ENCODE results near the gene CREB3L4.

CREB3L4 gene

DNA sequence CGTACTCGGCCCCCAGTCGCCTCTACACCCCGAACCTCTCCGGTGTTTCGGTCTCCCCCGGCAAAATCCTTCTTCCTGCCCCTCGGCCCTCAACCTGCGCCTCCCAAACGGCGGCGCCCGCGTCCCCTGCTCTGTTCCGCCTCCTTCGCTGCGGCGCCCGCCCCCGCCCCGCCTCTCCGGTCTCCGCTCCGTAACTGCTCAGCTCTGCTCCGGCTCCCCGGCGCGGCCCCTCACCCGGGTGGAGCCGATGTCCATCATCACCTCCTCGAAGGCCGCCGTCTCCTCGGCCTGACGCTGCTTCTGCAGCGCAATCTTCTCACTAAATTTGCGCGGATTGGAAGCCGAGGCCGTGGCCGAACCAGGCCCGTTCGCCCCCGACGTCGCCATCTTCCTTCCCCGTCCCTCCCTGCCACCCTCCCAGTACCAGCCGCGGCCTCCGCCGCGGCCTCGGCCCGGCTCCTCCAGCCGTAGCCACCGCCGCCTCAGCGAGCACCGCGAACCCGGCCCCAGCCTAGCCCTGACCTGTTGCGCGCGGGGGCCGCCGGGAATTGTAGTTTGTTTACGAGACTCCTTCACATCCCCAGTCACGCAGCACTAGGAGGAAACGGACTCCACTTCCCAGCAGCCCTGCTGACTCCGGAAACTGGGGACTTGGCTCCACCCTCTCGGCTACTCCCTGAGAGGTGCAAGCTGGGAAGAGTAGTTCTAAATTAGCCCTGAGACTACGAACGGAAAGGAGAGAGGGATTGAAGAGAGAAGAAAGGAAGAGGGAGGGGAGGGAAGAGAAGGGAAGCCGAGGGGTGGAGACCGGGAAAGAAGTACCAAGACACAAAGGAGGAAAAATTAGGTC is 9.4 kb upstream of the CREB3L4 start, which contains the start of gene CRTC2:
CRTC2 (minus strand) TSS at position 502 of the 850 bp plus-strand sequence; CDS start at position 387, 115 bp downstream.
- in situ Hi-C loops (cut with MboI; ENCODE audit: low sequenced_read_pairs) = no loop called here

DNA sequence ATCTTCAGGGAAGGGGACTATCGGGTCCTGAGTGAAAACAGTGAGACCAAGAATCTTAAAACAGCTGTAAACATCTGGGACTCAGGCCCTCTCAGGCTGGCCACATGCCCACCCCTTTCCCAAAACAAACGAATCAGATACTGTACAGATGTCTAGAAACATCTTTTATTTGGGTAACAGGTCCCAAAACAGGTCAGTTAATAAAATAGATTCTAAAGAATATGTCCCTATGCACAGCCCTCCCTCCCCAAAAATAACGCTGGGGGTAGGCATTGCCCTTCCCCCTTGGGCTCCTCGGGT is 8.8 kb upstream of the CREB3L4 start:
- in situ Hi-C loops (cut with MboI; ENCODE audit: low sequenced_read_pairs) = no loop called here

DNA sequence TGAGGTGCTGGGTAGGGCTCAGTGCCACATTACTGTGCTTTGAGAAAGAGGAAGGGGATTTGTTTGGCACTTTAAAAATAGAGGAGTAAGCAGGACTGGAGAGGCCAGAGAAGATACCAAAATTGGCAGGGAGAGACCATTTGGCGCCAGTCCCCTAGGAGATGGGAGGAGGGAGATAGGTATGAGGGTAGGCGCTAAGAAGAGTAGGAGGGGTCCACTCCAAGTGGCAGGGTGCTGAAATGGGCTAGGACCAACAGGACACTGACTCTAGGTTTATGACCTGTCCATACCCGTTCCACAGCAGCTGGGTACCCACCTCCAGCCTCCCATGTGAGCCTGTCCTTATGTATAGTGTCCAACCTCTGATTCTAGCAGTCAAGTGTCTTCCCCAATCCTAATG is 8.2 kb upstream of the CREB3L4 start:
- in situ Hi-C loops (cut with MboI; ENCODE audit: low sequenced_read_pairs) = no loop called here

DNA sequence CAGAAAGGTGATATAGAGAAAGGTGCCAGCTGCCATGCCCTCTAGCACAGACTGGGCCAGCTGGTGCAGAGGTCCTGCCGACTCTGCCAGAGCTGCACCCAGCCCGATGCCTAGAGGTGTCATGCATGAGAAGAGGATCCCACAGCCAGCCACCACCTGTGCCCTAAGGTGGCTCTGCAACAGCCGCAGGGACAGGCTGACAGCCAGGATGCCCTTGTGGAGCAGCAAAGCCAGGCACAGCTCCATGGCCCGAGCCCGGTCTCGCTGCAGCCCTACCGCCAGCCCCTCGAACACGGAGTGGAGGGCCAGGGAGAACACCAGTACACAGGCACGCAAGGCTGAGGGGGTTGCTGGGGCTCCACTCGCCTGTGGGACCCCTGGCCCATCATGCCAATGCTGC is 7.5 kb upstream of the CREB3L4 start:
- in situ Hi-C loops (cut with MboI; ENCODE audit: low sequenced_read_pairs) = no loop called here

DNA sequence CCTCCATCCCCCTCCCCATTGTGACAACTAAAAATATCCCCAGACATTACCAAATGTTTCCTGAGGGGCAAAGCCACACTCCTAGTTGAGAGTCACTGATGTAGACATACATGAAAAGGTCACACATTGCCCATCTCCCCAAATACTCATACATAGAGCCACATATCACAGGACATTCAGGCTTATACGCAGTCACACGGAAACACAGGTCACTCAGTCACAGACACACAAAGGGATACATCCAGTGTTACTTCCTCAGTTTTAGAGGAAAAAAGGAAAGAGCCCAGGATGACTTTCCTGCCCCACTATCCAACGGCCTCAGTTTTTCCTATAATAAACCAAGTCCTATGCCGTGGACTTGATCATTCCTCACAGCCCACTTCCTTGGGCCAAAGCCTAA is 6.3 kb upstream of the CREB3L4 start:
- in situ Hi-C loops (cut with MboI; ENCODE audit: low sequenced_read_pairs) = no loop called here

DNA sequence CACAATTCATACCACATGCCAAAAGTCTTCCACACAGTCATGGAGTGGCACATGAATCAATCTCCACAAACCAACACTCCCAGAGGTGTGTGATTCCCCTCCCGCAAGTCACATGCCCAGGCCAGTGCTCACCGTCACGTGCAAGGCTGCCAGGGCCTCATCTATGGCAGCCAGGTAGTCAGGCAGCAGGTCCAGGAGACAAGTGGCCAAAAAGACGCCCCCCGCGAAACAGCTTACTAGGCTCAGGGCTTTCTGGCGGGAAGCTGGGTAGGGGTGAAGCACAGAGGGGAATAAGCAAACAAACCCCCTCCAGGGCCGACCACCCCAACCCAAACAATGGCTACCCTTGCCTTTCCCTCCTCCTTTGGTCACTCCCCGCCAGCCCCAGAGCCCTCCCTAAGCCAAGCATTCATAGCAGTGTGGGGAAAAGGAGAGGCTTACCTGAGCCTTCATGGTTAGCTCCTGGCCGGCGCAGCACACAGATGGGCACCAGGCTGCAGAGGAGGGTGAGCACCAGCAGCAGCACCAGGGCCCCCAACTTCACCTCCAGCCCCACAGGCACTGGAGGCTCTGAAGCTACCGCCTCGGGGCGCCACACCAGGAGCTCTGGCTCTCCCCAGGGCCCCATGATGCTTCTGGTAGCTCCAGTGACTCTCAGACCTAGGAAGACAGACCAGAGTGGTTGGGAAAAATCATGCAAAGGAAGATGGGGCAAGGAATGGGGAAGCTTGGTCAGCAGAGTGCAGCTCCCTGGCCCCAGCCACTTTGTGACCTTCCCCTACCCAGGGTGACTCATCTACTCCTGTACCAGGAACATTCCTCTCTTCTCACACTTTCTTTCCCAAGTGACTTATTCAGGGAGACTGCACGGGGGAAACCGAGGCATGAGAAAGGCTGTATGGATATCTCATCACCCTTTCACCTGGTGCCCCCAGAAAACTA is 5.3 kb upstream of the CREB3L4 start:
- in situ Hi-C loops (cut with MboI; ENCODE audit: low sequenced_read_pairs) = no loop called here

DNA sequence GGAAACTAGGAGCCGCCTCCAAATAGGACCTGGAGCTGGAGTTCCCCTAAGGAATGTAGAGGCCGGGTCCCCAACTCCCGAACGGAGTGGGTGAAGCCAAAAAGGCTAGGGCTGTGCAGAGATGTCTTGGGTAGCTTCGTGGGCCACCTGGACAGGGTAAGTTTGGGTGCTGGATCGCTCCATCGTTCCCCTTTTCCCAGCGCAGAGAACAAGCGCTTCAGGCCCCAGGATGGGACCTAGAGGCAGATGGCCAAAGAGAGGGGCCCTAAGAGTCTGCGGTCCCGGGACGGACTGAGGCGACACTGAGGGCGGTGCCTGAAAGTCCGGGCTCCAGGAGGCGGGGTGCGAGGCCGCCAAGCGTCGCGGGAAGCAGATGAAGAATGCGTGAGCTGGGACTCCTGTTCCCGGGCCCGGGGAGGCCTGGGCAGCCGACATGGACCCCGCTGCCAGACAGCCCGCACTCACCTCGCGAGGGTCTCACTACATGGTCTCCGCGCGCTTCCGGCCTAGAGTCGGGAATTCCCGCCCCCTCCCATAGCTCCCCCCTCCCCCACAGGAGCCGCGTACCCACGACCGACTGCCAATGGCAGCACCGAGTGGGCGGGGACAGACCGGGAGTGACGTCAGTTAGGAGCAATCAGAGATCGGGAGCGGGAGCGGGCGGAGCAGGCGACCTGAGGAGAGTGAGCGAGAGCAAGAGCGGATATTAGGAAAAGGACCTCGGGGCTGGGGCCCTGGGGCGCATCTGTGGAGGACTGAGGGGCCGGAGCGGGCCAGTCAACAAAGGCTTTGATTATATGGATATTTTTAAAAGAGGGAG is 4.5 kb upstream of the CREB3L4 start, which contains the start of gene SLC39A1:
SLC39A1 (minus strand) TSS at position 508 of the 820 bp plus-strand sequence. CDS start 822 bp downstream, outside the sequence.
- in situ Hi-C loops (cut with MboI; ENCODE audit: low sequenced_read_pairs) = no loop called here

DNA sequence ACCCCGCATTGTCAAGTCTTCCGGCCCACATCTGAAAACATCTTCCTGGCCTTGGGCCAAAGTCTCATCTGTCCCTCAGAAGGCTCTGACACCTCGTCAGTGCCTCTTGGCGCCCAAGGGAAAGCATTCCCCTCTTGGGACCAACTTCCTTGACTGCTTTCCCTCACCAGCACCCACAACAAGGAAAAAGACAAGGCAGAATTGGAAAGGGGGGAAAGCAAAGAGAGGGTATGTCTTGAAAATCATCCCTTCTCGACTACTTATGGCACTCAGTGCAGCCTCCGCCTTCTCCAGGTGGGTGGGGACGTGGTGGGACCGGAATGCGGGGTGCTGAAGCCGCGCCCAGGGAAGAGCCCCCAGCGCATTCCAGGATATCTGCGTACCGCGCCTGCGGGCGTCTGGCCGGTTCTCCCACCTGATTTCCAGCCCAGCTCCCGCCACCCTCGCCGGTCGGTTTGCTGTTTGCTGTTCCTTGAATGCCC is 3.8 kb upstream of the CREB3L4 start:
- in situ Hi-C loops (cut with MboI; ENCODE audit: low sequenced_read_pairs) = no loop called here

DNA sequence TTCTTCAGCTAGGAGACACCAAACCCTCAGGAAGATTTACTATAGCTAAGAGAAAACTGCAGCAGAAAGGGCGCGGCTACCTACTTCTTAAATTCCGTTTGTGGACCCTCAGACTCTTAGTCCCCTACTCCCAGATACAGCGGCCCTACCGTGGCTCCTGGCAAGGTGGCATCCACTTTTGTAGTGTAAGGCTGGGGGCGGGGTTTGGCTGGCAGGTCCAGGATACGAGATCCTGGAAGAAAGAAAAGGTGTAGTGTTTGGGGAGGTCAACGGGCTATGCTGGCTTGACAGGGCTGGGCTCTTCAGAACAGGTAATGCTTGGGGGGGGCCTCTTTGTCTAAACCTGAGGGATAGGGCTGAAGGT is 280 bp downstream of the CREB3L4 start:
- in situ Hi-C loops (cut with MboI; ENCODE audit: low sequenced_read_pairs) = no loop called here

DNA sequence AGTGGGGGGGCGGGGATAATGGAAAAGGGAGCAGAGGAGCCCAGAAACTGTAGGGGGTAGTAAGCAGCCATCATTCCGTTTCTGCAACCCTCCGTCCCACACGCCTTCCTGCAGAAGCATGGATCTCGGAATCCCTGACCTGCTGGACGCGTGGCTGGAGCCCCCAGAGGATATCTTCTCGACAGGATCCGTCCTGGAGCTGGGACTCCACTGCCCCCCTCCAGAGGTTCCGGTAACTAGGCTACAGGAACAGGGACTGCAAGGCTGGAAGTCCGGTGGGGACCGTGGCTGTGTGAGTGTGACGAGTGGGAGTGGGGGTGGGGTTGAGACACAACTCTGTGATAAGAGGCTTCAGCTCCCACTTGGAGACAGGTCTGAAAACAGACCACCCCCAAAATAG is 706 bp downstream of the CREB3L4 start:
- in situ Hi-C loops (cut with MboI; ENCODE audit: low sequenced_read_pairs) = no loop called here

DNA sequence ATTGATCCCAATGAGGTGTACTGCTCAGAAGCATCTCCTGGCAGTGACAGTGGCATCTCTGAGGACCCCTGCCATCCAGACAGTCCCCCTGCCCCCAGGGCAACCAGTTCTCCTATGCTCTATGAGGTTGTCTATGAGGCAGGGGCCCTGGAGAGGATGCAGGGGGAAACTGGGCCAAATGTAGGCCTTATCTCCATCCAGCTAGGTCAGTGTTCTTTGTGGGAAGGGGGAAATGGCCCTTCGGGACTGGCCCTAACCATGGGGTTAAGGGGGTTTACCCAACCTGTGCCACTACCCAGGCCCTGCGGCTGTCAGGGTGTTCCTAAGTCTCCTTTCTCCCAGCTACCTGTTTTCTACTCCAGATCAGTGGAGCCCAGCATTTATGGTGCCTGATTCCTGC is 1.3 kb downstream of the CREB3L4 start:
- in situ Hi-C loops (cut with MboI; ENCODE audit: low sequenced_read_pairs) = no loop called here

DNA sequence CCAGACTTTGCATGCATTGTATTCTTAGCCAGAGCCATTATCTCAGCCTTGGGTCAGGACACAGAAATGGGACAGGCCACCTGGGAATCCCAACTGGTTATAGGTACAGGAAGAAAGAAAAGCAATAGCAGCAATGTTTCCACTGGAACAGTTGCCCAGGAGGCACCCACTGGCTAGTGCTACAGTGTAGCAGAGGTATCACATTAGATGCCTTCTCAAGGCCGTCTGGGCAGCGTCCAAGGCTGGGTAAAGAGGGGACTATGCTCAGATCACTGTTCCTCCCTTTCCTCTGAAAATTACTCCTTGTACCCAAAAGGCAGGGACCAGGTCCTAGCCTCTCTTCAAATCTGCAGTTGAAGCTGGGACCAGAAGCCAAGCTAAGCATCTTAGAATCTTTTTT is 2.6 kb downstream of the CREB3L4 start:
- in situ Hi-C loops (cut with MboI; ENCODE audit: low sequenced_read_pairs) = no loop called here

DNA sequence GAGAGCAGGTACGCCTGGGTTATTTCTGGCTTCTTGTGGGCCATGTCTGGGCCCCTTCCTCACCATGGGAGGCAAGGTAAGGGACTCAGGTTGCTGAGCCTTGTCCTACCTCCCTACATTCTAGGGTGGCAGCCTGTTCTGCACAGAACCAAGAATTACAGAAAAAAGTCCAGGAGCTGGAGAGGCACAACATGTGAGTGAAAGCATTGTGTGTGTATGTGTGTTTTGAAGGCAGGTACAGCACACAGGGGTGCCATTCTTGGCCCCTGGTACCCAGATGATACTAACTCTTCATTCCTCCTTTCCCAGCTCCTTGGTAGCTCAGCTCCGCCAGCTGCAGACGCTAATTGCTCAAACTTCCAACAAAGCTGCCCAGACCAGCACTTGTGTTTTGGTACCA is 5.4 kb downstream of the CREB3L4 start:
- in situ Hi-C loops (cut with MboI; ENCODE audit: low sequenced_read_pairs) = no loop called here

DNA sequence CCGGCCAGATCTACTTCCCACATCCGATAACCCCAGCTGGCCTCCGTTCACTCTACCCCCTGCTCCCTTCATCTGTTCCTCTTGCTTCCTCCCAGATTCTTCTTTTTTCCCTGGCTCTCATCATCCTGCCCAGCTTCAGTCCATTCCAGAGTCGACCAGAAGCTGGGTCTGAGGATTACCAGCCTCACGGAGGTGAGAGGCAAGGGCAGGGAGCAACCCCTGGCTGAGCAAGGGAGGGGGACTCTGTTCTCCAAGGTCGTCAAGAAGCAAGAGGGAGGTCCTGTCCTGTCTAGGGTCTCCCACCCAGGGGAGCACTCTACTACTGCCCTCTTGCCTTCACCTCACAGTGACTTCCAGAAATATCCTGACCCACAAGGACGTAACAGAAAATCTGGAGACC is 5.8 kb downstream of the CREB3L4 start:
- in situ Hi-C loops (cut with MboI; ENCODE audit: low sequenced_read_pairs) = no loop called here

DNA sequence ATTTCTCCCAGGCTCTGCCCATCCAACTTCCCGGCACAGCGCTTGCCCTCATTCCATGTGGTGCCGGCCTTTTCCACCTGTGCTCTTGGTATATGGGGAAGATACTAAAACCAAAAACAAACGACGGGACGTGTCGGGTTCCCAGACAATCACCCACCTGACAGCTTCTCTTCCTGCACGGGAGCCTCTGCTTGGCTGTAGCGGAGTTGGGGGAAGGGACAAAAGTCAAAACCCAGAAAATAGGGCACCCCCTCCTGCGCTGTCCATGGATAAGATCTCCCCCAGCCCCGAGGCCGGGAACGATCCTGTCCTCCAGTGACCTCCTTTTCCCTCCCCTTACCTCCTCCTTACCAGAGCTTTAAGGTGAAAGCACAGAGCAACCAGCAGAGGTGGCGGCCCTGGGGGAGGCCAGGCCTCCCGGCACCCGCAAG is 9.1 kb downstream of the CREB3L4 start:
- in situ Hi-C loops (cut with MboI; ENCODE audit: low sequenced_read_pairs) = loop anchor here (25.0 kb wide), 3 partner anchors 165 to 440 kb away; partner anchors contain the start of genes ILF2, S100A3, S100A4 and S100A5

DNA sequence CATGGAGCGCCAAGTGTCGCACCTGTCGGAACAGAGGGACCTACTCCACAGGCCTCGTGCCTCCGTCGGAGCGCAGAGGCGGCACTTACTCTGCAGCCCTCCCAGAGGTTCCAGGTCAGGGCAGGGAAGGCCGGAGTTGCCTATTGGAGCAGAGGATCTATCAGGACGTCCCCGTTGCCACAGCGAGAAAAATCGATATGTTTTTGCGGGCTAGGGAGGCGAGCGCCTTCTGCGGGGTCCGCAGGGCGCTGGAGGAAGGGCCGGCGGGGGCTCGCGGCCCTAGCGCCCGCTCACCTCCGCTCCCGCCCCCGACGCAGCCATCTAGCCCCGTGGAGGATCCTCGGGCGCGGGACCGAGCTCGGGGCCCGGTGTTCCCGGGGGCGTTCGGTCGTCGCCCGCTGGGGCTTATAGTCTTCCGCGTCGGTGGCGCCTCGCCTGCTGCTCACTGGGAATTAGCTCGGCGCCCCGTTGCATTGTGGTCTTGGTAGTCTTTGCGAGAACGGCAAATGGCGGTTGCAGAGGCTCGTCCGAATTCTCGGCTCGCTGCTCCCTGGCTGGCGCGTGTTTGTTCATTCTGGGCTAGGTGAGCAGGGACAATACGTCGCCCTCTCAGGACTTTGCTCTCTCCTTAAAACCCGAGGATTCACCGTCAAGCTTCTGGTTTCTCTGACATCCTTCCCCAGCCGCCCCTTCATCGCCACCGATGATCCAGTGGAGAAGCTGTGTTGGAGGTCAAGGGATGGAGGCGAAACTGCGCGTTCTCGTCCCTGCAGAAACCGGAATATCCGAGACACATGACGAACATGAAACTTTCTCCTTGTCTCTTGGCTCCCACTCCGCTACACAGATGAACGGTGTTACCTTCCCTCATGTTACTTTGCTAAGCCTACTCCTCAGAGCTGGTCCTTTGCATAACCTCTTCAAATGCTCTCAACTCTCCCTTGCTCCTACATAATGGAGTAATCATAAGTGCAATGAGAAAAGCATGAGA is 9.8 kb downstream of the CREB3L4 start, which contains the start of gene JTB:
JTB (minus strand) TSS at position 425 of the 991 bp plus-strand sequence; CDS start at position 3, 422 bp downstream.
- in situ Hi-C loops (cut with MboI; ENCODE audit: low sequenced_read_pairs) = loop anchor here (25.0 kb wide), 3 partner anchors 165 to 440 kb away; partner anchors contain the start of genes ILF2, S100A3, S100A4 and S100A5

DNA sequence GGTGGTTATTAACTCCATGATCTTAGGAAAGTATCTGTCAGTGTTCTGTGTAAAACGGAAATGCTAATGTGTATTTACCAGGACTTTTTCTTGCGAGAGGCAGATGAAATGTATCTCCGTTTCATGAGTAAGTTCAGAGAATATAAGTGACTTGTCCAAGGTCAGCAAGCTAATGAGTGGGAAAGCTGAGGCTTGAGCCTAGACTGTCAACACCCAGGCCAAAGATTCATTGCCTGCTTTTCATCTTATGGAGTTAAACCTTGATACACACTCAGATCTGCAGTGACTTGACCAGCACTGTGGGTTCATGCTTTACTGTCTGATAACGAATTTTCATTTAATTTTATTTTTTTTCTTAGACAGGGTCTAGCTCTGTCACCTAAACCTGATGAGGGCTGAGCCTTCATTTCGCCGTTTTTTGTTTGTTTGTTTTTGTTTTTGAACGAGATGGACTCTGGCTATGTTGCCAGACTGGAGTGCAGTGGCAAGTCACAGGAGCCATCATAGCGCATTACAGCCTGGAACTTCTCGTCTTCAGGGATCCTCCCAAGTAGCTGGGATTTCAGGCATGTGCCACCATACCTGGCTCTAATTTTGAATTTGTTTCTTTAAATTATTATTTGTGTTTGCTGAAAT is 10.7 kb downstream of the CREB3L4 start:
- in situ Hi-C loops (cut with MboI; ENCODE audit: low sequenced_read_pairs) = loop anchor here (25.0 kb wide), 3 partner anchors 166 to 441 kb away; partner anchors contain the start of genes ILF2, S100A3, S100A4 and S100A5

DNA sequence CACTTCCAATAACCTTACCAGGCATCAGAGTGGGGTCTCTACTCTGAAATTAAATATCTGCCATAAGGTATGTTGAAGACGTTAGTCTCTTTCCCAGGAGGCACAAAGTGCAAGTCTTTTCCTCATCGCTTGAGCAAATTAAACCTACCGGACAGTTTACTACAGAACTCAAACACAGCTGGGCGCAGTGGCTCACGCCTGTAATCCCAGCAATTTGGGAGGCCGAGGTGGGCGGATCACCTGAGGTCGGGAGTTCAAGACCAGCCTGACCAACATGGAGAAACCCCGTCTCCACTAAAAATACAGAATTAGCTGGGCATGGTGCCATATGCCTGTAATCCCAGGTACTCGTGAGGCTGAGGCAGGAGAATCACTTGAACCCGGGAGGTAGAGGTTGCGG is 11.4 kb downstream of the CREB3L4 start:
- in situ Hi-C loops (cut with MboI; ENCODE audit: low sequenced_read_pairs) = loop anchor here (25.0 kb wide), 3 partner anchors 167 to 442 kb away; partner anchors contain the start of genes ILF2, S100A3, S100A4 and S100A5
